MM.1S (cell line): ENCODE results near the gene LIPE.

Experiments
- EZH2 ChIP-seq: fragments of 300-600 bp; sonication (generic); optimal IDR thresholded peaks from 2 replicates; pipeline ENCODE3; 2017; ENCODE audit warnings: low read depth, mild to moderate bottlenecking, antibody characterized with exemption, low read length, mixed read lengths
- TF ChIP-seq, protein P1 (sequence below): fragments of 300-600 bp; sonication (generic); IDR thresholded peaks from 2 replicates; pipeline ENCODE4 v1.5.1; 2016; ENCODE audit warnings: antibody characterized with exemption, low read length, mixed read lengths

DNA sequence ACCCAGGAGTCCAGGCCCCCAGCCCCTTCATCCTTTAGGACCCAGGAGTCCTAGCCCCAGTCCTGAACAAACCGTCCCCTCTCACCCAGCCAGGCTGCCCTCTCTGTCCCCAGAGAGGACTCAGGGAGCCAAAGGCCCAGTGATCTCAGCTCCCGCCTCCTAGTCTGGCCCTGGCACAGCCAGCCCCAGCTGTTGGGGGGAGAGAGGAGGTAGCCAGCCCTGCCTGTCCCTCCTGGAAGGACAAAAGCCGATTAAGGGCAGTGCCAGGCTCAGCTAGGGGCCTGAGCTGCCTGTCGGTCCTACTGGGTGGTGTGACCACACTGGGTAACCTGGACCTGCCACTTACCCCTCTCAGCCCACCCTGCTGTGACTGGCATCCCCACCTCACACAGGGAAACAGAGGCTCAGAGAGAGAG, 14.5 kb downstream of the LIPE start:
- TF ChIP-seq EZH2 = no peak
- TF ChIP-seq, protein P1, sequence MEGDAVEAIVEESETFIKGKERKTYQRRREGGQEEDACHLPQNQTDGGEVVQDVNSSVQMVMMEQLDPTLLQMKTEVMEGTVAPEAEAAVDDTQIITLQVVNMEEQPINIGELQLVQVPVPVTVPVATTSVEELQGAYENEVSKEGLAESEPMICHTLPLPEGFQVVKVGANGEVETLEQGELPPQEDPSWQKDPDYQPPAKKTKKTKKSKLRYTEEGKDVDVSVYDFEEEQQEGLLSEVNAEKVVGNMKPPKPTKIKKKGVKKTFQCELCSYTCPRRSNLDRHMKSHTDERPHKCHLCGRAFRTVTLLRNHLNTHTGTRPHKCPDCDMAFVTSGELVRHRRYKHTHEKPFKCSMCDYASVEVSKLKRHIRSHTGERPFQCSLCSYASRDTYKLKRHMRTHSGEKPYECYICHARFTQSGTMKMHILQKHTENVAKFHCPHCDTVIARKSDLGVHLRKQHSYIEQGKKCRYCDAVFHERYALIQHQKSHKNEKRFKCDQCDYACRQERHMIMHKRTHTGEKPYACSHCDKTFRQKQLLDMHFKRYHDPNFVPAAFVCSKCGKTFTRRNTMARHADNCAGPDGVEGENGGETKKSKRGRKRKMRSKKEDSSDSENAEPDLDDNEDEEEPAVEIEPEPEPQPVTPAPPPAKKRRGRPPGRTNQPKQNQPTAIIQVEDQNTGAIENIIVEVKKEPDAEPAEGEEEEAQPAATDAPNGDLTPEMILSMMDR = no peak
